AG04450 (cell line): ENCODE results near the gene VMP1. TPM values are rescaled to one million over a fixed set of nuclear protein-coding genes. Genes with fewer than 3 reads are reported as not detected.

Source experiments
- CTCF ChIA-PET: fragments of 300-600, 350-600 bp; formaldehyde crosslinking; extraction: SDS; loops from one replicate; lab custom pipeline; 2022; ENCODE audit warnings: antibody characterized with exemption, inconsistent platforms; lab: Charles Lee
- POLR2A ChIA-PET: fragments of 350-600 bp; formaldehyde crosslinking; extraction: SDS; loops from one replicate; lab custom pipeline; 2021; ENCODE audit warnings: antibody characterized with exemption, inconsistent platforms; lab: Yijun Ruan, JAX
- DNase-seq: peaks from one replicate; pipeline ENCODE4 v3.0.0-alpha.2; 2011; ENCODE audit warnings: low read depth, low spot score
- H3K27ac ChIP-seq: one replicate; pipeline ENCODE4 v1.5.1; 2012; ENCODE audit warnings: low read depth, low read length, control low read depth
- H3K27me3 ChIP-seq: one replicate; pipeline ENCODE4 v1.6.0; 2012; ENCODE audit warnings: low read length; ENCODE audit not compliant: control insufficient read depth, insufficient read depth
- H3K4me3 ChIP-seq: 2 replicates; pipeline ENCODE4 v1.5.1; 2011; ENCODE audit warnings: mild to moderate bottlenecking, low read depth, low read length, control low read depth
- H3K9me3 ChIP-seq: 2 replicates; pipeline ENCODE4 v1.5.1; 2012; ENCODE audit warnings: low read length; ENCODE audit not compliant: control insufficient read depth, insufficient read depth
- CTCF ChIP-seq: IDR thresholded peaks from 2 replicates; pipeline ENCODE4 v1.5.1; 2011; ENCODE audit warnings: low read depth, low read length, control low read depth, inconsistent platforms
- polyA plus RNA-seq: library from polyadenylated mRNA; depleted of rRNA; stranded (reverse); fragments of >200 nt; gene quantifications from 2 replicates; pipeline ENCODE4 v1.2.3, GENCODE V29; 2011

Gene VMP1
- polyA plus RNA-seq, 1 experiment = 196 TPM

- TF ChIP-seq CTCF = no peak
- CTCF ChIA-PET = no interaction called here
- H3K27ac ChIP-seq = no peak overlapping the region
- no peak overlapping the region for H3K4me3 ChIP-seq
- H3K9me3 ChIP-seq = no peaks in the 10 kb centered on the region
- no peaks in the 10 kb centered on the region for H3K27me3 ChIP-seq
- POLR2A ChIA-PET = interaction anchor here (0.6 to 1.4 kb wide), 3 partner anchors 23 to 625 kb away, joined by 3 to 5 read pairs (median 4); no protein-coding TSS in a partner anchor
- no peak for DNase-seq
Measured at GRCh38 chr17:59814685-59815084, 107.2 kb downstream of the VMP1 start.

GRCh38 chr17:59815965-59816364 lies 108.5 kb downstream of the VMP1 start:
- TF ChIP-seq CTCF = no peak
- H3K27ac ChIP-seq = no peak overlapping the region
- CTCF ChIA-PET = interaction anchor here (1.1 kb wide), 1 partner anchor 63 kb away, joined by 4 read pairs; no protein-coding TSS in a partner anchor

GRCh38 chr17:59825533-59826322 lies 118.3 kb downstream of the VMP1 start:
- H3K27me3 ChIP-seq = no peaks in the 10 kb centered on the region
- ChIA-PET POLR2A (interaction anchor here (0.7 to 1.4 kb wide), 4 partner anchors 12 to 39 kb away, joined by 3 to 4 read pairs (median 4); no protein-coding TSS in a partner anchor), CTCF (interaction anchor here (0.6 kb wide), 1 partner anchor 59 kb away, joined by 3 read pairs; no protein-coding TSS in a partner anchor)
- no peaks in the 10 kb centered on the region for H3K9me3 ChIP-seq
- no peak overlapping the region for H3K4me3 ChIP-seq
- TF ChIP-seq CTCF = no peak
- DNase-seq = no peak
- H3K27ac ChIP-seq = peak overlapping the region; percentile 73

More at GRCh38 chr17:59815965-59816364, 108.5 kb downstream of the VMP1 start:
- Histone ChIP-seq H3K9me3 (no peaks in the 10 kb centered on the region), H3K4me3 (no peak overlapping the region), H3K27me3 (no peaks in the 10 kb centered on the region)
- POLR2A ChIA-PET = interaction anchor here (1.0 kb wide), 2 partner anchors 22 to 61 kb away, joined by 3 to 5 read pairs; no protein-coding TSS in a partner anchor
- DNase-seq = no peak

GRCh38 chr17:59826706-59827453 lies 119.4 kb downstream of the VMP1 start:
- Histone ChIP-seq H3K9me3 (no peaks in the 10 kb centered on the region), H3K27ac (peak overlapping the region; percentile 39), H3K4me3 (no peak overlapping the region), H3K27me3 (no peaks in the 10 kb centered on the region)
- TF ChIP-seq CTCF = no peak
- CTCF ChIA-PET = interaction anchor here (1.1 to 1.5 kb wide), 2 partner anchors 73 to 80 kb away, joined by 5 to 6 read pairs; no protein-coding TSS in a partner anchor
- no peak for DNase-seq
- POLR2A ChIA-PET = no interaction called here
